HEK293 (cell line): ENCODE measurements around the gene ARL14EPL.

Experiments used
- AEBP2 ChIP-seq: fragments of 450-650 bp; formaldehyde crosslinking; IDR thresholded peaks from 2 replicates; pipeline ENCODE4 v1.5.1; 2016; ENCODE audit warnings: missing biosample characterization, missing genetic modification characterization, borderline replicate concordance
- BCL11B ChIP-seq: fragments of 450-650 bp; formaldehyde crosslinking; IDR thresholded peaks from 2 replicates; pipeline ENCODE4 v1.5.1; 2016; ENCODE audit warnings: low read depth, missing biosample characterization, missing genetic modification characterization
- HOXA7 ChIP-seq: sonication (generic); formaldehyde crosslinking; IDR thresholded peaks from 2 replicates; pipeline ENCODE4 v1.8.1; 2022; ENCODE audit warnings: missing genetic modification reagents, borderline replicate concordance
- INSM2 ChIP-seq: fragments of 450-650 bp; formaldehyde crosslinking; IDR thresholded peaks from 2 replicates; pipeline ENCODE4 v1.5.1; 2016; ENCODE audit warnings: missing biosample characterization, missing genetic modification characterization
- KLF10 ChIP-seq: fragments of 450-650 bp; IDR thresholded peaks from 2 replicates; pipeline ENCODE4 v1.5.1; 2018; ENCODE audit warnings: missing biosample characterization, mild to moderate bottlenecking, missing genetic modification characterization
- KLF17 ChIP-seq: fragments of 450-650 bp; formaldehyde crosslinking; IDR thresholded peaks from 2 replicates; pipeline ENCODE4 v1.5.1; 2016; ENCODE audit warnings: missing biosample characterization, missing genetic modification characterization
- MEIS1 ChIP-seq: sonication (generic); formaldehyde crosslinking; IDR thresholded peaks from 2 replicates; pipeline ENCODE4 v1.8.1; 2022; ENCODE audit warnings: missing genetic modification reagents, mild to moderate bottlenecking, borderline replicate concordance
- OSR2 ChIP-seq: fragments of 450-650 bp; formaldehyde crosslinking; IDR thresholded peaks from 2 replicates; pipeline ENCODE4 v1.5.1; 2016; ENCODE audit warnings: missing biosample characterization, missing genetic modification characterization
- PATZ1 ChIP-seq: fragments of 450-650 bp; formaldehyde crosslinking; IDR thresholded peaks from 2 replicates; pipeline ENCODE4 v1.5.1; 2016; ENCODE audit warnings: missing biosample characterization, missing genetic modification characterization
- PRDM1 ChIP-seq: fragments of 450-650 bp; formaldehyde crosslinking; IDR thresholded peaks from 2 replicates; pipeline ENCODE4; 2016; ENCODE audit warnings: missing biosample characterization, missing genetic modification characterization
- REPIN1 ChIP-seq: fragments of 450-650 bp; formaldehyde crosslinking; IDR thresholded peaks from 2 replicates; pipeline ENCODE4 v1.5.1; 2017; ENCODE audit warnings: missing biosample characterization, missing genetic modification characterization, low read depth
- TRIM28 ChIP-seq: IDR thresholded peaks from 2 replicates; pipeline ENCODE4 v1.6.1; 2011; ENCODE audit warnings: low read length, control low read depth, borderline replicate concordance
- ZBTB20 ChIP-seq: fragments of 450-650 bp; formaldehyde crosslinking; IDR thresholded peaks from 2 replicates; pipeline ENCODE4 v1.5.1; 2016; ENCODE audit warnings: missing biosample characterization, missing genetic modification characterization
- ZBTB6 ChIP-seq: fragments of 450-650 bp; formaldehyde crosslinking; IDR thresholded peaks from 2 replicates; pipeline ENCODE4 v1.5.1; 2017; ENCODE audit warnings: missing biosample characterization, missing genetic modification characterization
- ZBTB7A ChIP-seq: fragments of 450-650 bp; formaldehyde crosslinking; IDR thresholded peaks from 2 replicates; pipeline ENCODE4 v1.5.1; 2016; ENCODE audit warnings: low read depth, missing biosample characterization, missing genetic modification characterization
- ZNF16 ChIP-seq: fragments of 450-650 bp; formaldehyde crosslinking; IDR thresholded peaks from 2 replicates; pipeline ENCODE4 v1.5.1; 2016; ENCODE audit warnings: low read depth, missing biosample characterization, missing genetic modification characterization
- ZNF221 ChIP-seq: fragments of 450-650 bp; formaldehyde crosslinking; IDR thresholded peaks from 2 replicates; pipeline ENCODE4 v1.5.1; 2017; ENCODE audit warnings: missing biosample characterization, missing genetic modification characterization, borderline replicate concordance
- ZNF335 ChIP-seq: fragments of 450-650 bp; formaldehyde crosslinking; conservative IDR thresholded peaks from 2 replicates; pipeline ENCODE4 v1.5.1; 2016; ENCODE audit warnings: missing biosample characterization, missing genetic modification characterization
- ZNF366 ChIP-seq: fragments of 450-650 bp; formaldehyde crosslinking; conservative IDR thresholded peaks from 2 replicates; pipeline ENCODE4 v1.5.1; 2016; ENCODE audit warnings: missing biosample characterization, missing genetic modification characterization
- ZNF394 ChIP-seq: fragments of 450-650 bp; formaldehyde crosslinking; IDR thresholded peaks from 2 replicates; pipeline ENCODE4 v1.5.1; 2016; ENCODE audit warnings: missing biosample characterization, missing genetic modification characterization, mild to moderate bottlenecking, moderate library complexity, borderline replicate concordance
- ZNF488 ChIP-seq: fragments of 450-650 bp; formaldehyde crosslinking; IDR thresholded peaks from 2 replicates; pipeline ENCODE4 v1.5.1; 2016; ENCODE audit warnings: missing biosample characterization, missing genetic modification characterization
- ZNF549 ChIP-seq: fragments of 450-650 bp; IDR thresholded peaks from 2 replicates; pipeline ENCODE4 v1.5.1; 2018; ENCODE audit warnings: missing biosample characterization, missing genetic modification characterization, mild to moderate bottlenecking, inconsistent platforms, moderate library complexity
- ZNF692 ChIP-seq: fragments of 450-650 bp; formaldehyde crosslinking; IDR thresholded peaks from 2 replicates; pipeline ENCODE4 v1.5.1; 2016; ENCODE audit warnings: missing biosample characterization, missing genetic modification characterization
- ZNF701 ChIP-seq: fragments of 450-650 bp; formaldehyde crosslinking; IDR thresholded peaks from 2 replicates; pipeline ENCODE4 v1.5.1; 2016; ENCODE audit warnings: missing biosample characterization, missing genetic modification characterization
- ZNF76 ChIP-seq: fragments of 450-650 bp; formaldehyde crosslinking; IDR thresholded peaks from 2 replicates; pipeline ENCODE4; 2016; ENCODE audit warnings: low read depth, missing biosample characterization, missing genetic modification characterization, borderline replicate concordance
- ZNF776 ChIP-seq: fragments of 450-650 bp; formaldehyde crosslinking; IDR thresholded peaks from 2 replicates; pipeline ENCODE4 v1.5.0; 2017; ENCODE audit warnings: missing biosample characterization, missing genetic modification characterization, borderline replicate concordance
- ZNF777 ChIP-seq: fragments of 450-650 bp; formaldehyde crosslinking; IDR thresholded peaks from 2 replicates; pipeline ENCODE4 v1.5.1; 2017; ENCODE audit warnings: missing biosample characterization, missing genetic modification characterization, borderline replicate concordance
- ZNF792 ChIP-seq: fragments of 450-650 bp; formaldehyde crosslinking; IDR thresholded peaks from 2 replicates; pipeline ENCODE4 v1.5.1; 2016; ENCODE audit warnings: missing biosample characterization, missing genetic modification characterization
- ZSCAN23 ChIP-seq: fragments of 450-650 bp; formaldehyde crosslinking; IDR thresholded peaks from 2 replicates; pipeline ENCODE4 v1.5.1; 2016; ENCODE audit warnings: missing biosample characterization, missing genetic modification characterization
- ZSCAN5A ChIP-seq: fragments of 450-650 bp; formaldehyde crosslinking; IDR thresholded peaks from 2 replicates; pipeline ENCODE4 v1.5.1; 2016; ENCODE audit warnings: missing biosample characterization, missing genetic modification characterization

ARL14EPL gene

GRCh38 chr5:116032094-116032517, at the start of gene ARL14EPL (continued):
- TF ChIP-seq INSM2 (tag by site-specific recombination) (no peak), ZSCAN5A (tag by site-specific recombination) (no peak), ZNF366 (no peak), ZNF221 (tag by site-specific recombination) (no peak), ZNF776 (no peak), ZNF792 (tag by site-specific recombination) (no peak), OSR2 (tag by site-specific recombination) (no peak), BCL11B (tag by site-specific recombination) (no peak), KLF17 (tag by site-specific recombination) (no peak), KLF10 (tag by site-specific recombination) (no peak), ZSCAN23 (tag by site-specific recombination) (no peak), PRDM1 (tag by site-specific recombination) (no peak), ZBTB7A (no peak), ZNF76 (tag by site-specific recombination) (no peak), ZBTB20 (no peak), ZNF335 (tag by site-specific recombination) (peak; percentile 19; the same call in 1 of the 2 replicates), REPIN1 (tag by site-specific recombination) (no peak), ZNF394 (tag by site-specific recombination) (no peak), AEBP2 (tag by site-specific recombination) (no peak), ZNF488 (tag by site-specific recombination) (no peak), HOXA7 (CRISPR knock-in tag) (no peak), ZNF549 (tag by site-specific recombination) (no peak), ZNF16 (tag by site-specific recombination) (no peak), ZBTB6 (tag by site-specific recombination) (no peak), MEIS1 (CRISPR knock-in tag) (no peak), PATZ1 (tag by site-specific recombination) (0 out of 2 replicates have a peak, but pooled peaks have one; percentile 19), ZNF777 (tag by site-specific recombination) (no peak), ZNF692 (tag by site-specific recombination) (no peak), ZNF701 (tag by site-specific recombination) (no peak), TRIM28 (peak; percentile 22; the same call in 1 of the 2 replicates)
